Left ventricle myocardium inferior (tissue), 1 donor: Measurements from ENCODE around the gene ATP13A2. TPM values are rescaled to one million over a fixed set of nuclear protein-coding genes. Genes with fewer than 3 reads are reported as not detected.
"Not testable (repeated sequence)": the region's sequence is repeated elsewhere in the genome, so short reads cannot be mapped to it uniquely, and the experiment has no call there.

Source experiments
- DNase-seq: peaks from one replicate; pipeline ENCODE4 v3.0.0-alpha.2; 2020
- H3K27ac ChIP-seq: fragments of 200-600 bp; replicated peaks from 2 replicates; pipeline ENCODE4 v1.8.0; 2021
- H3K27me3 ChIP-seq: fragments of 200-600 bp; 2 replicates; pipeline ENCODE4 v1.8.0; 2021; ENCODE audit warnings: low read depth
- H3K36me3 ChIP-seq: fragments of 200-600 bp; 2 replicates; pipeline ENCODE4 v1.8.0; 2021
- H3K4me1 ChIP-seq: fragments of 200-600 bp; 2 replicates; pipeline ENCODE4 v1.8.0; 2021
- H3K4me3 ChIP-seq: fragments of 200-600 bp; 2 replicates; pipeline ENCODE4 v1.8.0; 2021; ENCODE audit warnings: mild to moderate bottlenecking, moderate library complexity
- H3K9me3 ChIP-seq: fragments of 200-600 bp; replicated peaks from 2 replicates; pipeline ENCODE4 v1.8.0; 2021
- CTCF ChIP-seq: fragments of 200-600 bp; IDR thresholded peaks from 2 replicates; pipeline ENCODE4 v1.8.0; 2021; ENCODE audit warnings: antibody characterized with exemption, mild to moderate bottlenecking, borderline replicate concordance
- intact Hi-C: fragments of 100-400 bp; cut with micrococcal nuclease; formaldehyde crosslinking; loops from one replicate; pipeline ENCODE4 v1.11.0; 2022
- total RNA-seq: library from RNA; stranded (reverse); fragmentation: NEBNext Ultra II Directional; extraction: Animal tissue kit (Norgen Biotek cat#: 25700); gene quantifications from one replicate; pipeline ENCODE4 v1.2.1, GENCODE V29; 2021
- donor health status: DM: no; HTN: yes; CAD: no; lungs with severe emphysema.

Gene ATP13A2
- total RNA-seq, 1 donor from 2014 or later, result 11.2 TPM

GRCh38 chr1:16946646-16947045, 65.1 kb downstream of the ATP13A2 start:
- H3K27ac ChIP-seq, result no peak overlapping the region
- TF ChIP-seq CTCF, result no peak
- peaks cover 27% of the 10 kb centered on the region for H3K36me3 ChIP-seq
- DNase-seq, result no peak
- H3K4me1 ChIP-seq, result no peaks in the 10 kb centered on the region
- intact Hi-C loops, result no loop called here
- no peaks in the 10 kb centered on the region for H3K9me3 ChIP-seq
- no peak overlapping the region for H3K4me3 ChIP-seq
- H3K27me3 ChIP-seq, result no peaks in the 10 kb centered on the region

- H3K27me3 ChIP-seq, DNase-seq, H3K27ac ChIP-seq, H3K4me3 ChIP-seq, H3K4me1 ChIP-seq, H3K9me3 ChIP-seq, intact Hi-C loops: not testable (repeated sequence)
- H3K36me3 ChIP-seq, result peaks cover 31% of the 10 kb centered on the region
Observed at GRCh38 chr1:16946185-16946584, 65.5 kb downstream of the ATP13A2 start.

DNA sequence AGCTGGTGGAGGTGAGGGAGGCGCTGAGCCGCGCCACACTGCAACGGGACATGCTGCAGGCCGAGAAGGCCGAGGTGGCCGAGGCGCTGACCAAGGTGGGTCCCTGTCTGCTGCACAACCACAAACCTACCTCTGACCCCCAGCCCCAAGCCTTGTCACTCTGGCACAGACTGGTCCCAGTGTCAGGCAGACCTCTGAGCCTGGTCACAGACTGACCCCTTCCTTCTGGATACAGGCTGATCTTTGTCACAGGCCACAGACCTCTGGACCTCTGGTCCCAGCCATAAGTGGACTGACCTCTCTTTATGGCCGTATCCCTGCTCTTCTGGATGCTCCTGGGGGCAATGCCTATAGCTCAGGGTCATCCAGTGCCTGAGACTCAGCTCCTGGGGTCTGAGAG, 66.2 kb downstream of the ATP13A2 start:
- peaks cover 38% of the 10 kb centered on the region for H3K36me3 ChIP-seq
- H3K27ac ChIP-seq, H3K27me3 ChIP-seq, H3K9me3 ChIP-seq, intact Hi-C loops, DNase-seq, H3K4me1 ChIP-seq, H3K4me3 ChIP-seq: not testable (repeated sequence)

- no peak overlapping the region for H3K27ac ChIP-seq
- no peaks in the 10 kb centered on the region for H3K9me3 ChIP-seq
- no peaks in the 10 kb centered on the region for H3K4me1 ChIP-seq
- H3K27me3 ChIP-seq, result no peaks in the 10 kb centered on the region
- no peak for DNase-seq
- intact Hi-C loops, result no loop called here
- TF ChIP-seq CTCF, result no peak
- no peak overlapping the region for H3K4me3 ChIP-seq
- peaks cover 38% of the 10 kb centered on the region for H3K36me3 ChIP-seq
Observed at GRCh38 chr1:16944038-16944437, 67.7 kb downstream of the ATP13A2 start.

- H3K27me3 ChIP-seq, H3K4me3 ChIP-seq, H3K27ac ChIP-seq, intact Hi-C loops, H3K4me1 ChIP-seq, H3K9me3 ChIP-seq, DNase-seq: not testable (repeated sequence)
- H3K36me3 ChIP-seq, result peaks cover 47% of the 10 kb centered on the region
Observed at GRCh38 chr1:16939386-16940180, 72.1 kb downstream of the ATP13A2 start.

DNA sequence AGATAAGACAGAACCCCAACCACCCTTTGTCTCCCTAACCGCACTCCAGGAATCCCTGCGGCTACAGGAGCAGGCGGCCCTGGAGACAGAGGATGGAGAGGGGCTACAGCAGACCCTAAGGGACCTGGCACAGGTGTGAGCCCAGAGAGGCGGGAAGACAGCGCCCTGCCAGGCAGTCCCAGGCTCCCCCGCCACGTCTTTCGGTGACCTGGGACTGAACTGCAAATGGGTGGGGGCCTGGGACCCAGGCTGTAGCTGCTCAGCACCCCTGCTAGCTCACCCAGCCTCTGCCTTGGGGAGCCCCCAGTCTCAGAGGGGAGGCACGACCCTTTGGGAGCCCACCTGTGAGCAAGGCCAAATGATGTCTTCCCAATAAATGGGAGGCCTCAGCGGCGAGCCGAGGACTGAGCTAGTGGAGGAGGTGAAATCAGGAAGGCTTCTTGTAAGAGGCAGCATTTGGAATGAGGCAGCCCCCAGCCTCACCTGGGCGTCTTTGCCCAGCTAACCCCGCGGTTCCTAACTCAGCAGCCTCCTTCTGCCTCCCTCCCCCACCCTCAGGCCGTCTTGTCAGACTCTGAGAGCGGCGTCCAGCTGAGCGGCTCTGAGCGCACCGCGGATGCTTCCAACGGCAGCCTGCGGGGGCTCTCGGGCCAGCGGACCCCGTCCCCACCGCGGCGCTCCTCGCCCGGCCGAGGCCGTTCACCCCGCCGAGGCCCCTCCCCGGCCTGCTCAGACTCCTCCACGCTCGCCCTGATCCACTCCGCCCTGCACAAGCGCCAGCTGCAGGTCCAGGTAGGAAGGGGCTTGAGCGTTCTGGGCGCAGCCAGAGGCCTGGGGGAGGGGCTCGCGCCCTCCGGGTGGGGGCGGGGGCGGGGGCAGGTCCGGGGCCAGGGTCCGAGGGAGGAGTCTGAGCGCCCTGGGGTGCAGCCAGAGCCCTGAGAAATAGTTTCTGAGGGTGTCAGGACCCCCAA, 73.1 kb downstream of the ATP13A2 start:
- Histone ChIP-seq H3K36me3 (peaks cover 40% of the 10 kb centered on the region), H3K27ac (no peak overlapping the region), H3K4me1 (no peaks in the 10 kb centered on the region), H3K4me3 (no peak overlapping the region), H3K9me3 (no peaks in the 10 kb centered on the region), H3K27me3 (no peaks in the 10 kb centered on the region)
- TF ChIP-seq CTCF, result no peak
- no peak for DNase-seq
- intact Hi-C loops, result no loop called here

GRCh38 chr1:16936580-16936979, 75.1 kb downstream of the ATP13A2 start:
- H3K9me3 ChIP-seq, intact Hi-C loops, DNase-seq, H3K4me1 ChIP-seq, H3K27me3 ChIP-seq, H3K4me3 ChIP-seq, H3K27ac ChIP-seq: not testable (repeated sequence)
- H3K36me3 ChIP-seq, result peaks cover 42% of the 10 kb centered on the region

Other genes starting within 250 kb of the ATP13A2 start
- 6,072 TPM for gene RNU1-2, start 115.9 kb downstream of the ATP13A2 start, total RNA-seq
- gene CROCC, start 90.0 kb downstream of the ATP13A2 start, total RNA-seq, result 8.9 TPM
- gene MFAP2, start 31.3 kb downstream of the ATP13A2 start, total RNA-seq, result 3.0 TPM
- 393 TPM for gene SDHB, start 42.1 kb upstream of the ATP13A2 start, total RNA-seq
- 0.49 TPM for gene PADI2, start 107.5 kb upstream of the ATP13A2 start, total RNA-seq
- not detected for gene PADI1, start 193.2 kb upstream of the ATP13A2 start, total RNA-seq
- gene PADI3, start 237.2 kb upstream of the ATP13A2 start, total RNA-seq, result not detected